DND-41 (cell line): ENCODE data around the gene MYO5C.

ENCODE experiments used
- ATAC-seq: fragments of 200-7000 bp; cut with Tn5 transposase; 3 replicates; pipeline ENCODE4 v1.9.1; 2021; ENCODE audit warnings: low read depth; ENCODE audit not compliant: insufficient read depth
- DNase-seq: peaks from one replicate; pipeline ENCODE4 v3.0.0-alpha.2; 2020
- H2AFZ ChIP-seq: 2 replicates; pipeline ENCODE4 v1.6.0; 2012; ENCODE audit warnings: low read depth, low read length
- H3K27ac ChIP-seq: 2 replicates; pipeline ENCODE4 v1.5.1; 2012; ENCODE audit warnings: low read length, inconsistent platforms
- H3K27me3 ChIP-seq: fragments of 200-600 bp; sonication (generic); 2 replicates; pipeline ENCODE4 v1.6.0; 2012; ENCODE audit warnings: low read length, mild to moderate bottlenecking, inconsistent platforms; ENCODE audit not compliant: insufficient read depth, poor library complexity
- H3K36me3 ChIP-seq: 2 replicates; pipeline ENCODE4 v1.5.1; 2012; ENCODE audit warnings: low read length, inconsistent platforms; ENCODE audit not compliant: insufficient read depth
- H3K4me1 ChIP-seq: 2 replicates; pipeline ENCODE4 v1.5.1; 2012; ENCODE audit warnings: mild to moderate bottlenecking, low read length; ENCODE audit not compliant: insufficient read depth
- H3K4me2 ChIP-seq: 2 replicates; pipeline ENCODE4 v1.6.0; 2012; ENCODE audit warnings: mild to moderate bottlenecking, moderate library complexity, low read length, inconsistent platforms; ENCODE audit not compliant: insufficient read depth
- H3K4me3 ChIP-seq, 2 experiments: fragments of 200-600 bp in 1 of 2; shearing (Covaris generic) in 1 of 2; 2 replicates each; pipeline ENCODE4 v1.5.1; 2012 to 2016; ENCODE audit warnings: inconsistent platforms in 2 of 2, low read length in 2 of 2, mild to moderate bottlenecking in 2 of 2, low read depth in 1 of 2, moderate library complexity in 1 of 2
- H3K79me2 ChIP-seq: 2 replicates; pipeline ENCODE4 v1.6.0; 2012; ENCODE audit warnings: low read length, inconsistent platforms; ENCODE audit not compliant: insufficient read depth
- H3K9ac ChIP-seq: 2 replicates; pipeline ENCODE4 v1.6.0; 2012; ENCODE audit warnings: low read depth, mild to moderate bottlenecking, inconsistent platforms, low read length, moderate library complexity
- H3K9me3 ChIP-seq: 2 replicates; pipeline ENCODE4 v1.5.1; 2012; ENCODE audit warnings: low read length, moderate library complexity, mild to moderate bottlenecking, inconsistent platforms; ENCODE audit not compliant: insufficient read depth, severe bottlenecking
- H4K20me1 ChIP-seq: 2 replicates; pipeline ENCODE4 v1.6.0; 2012; ENCODE audit warnings: low read length; ENCODE audit not compliant: insufficient read depth
- EZH2 ChIP-seq: IDR thresholded peaks from 3 replicates; pipeline ENCODE4 v1.6.1; 2012; ENCODE audit warnings: borderline replicate concordance, low read depth, mild to moderate bottlenecking, moderate library complexity, low read length, inconsistent platforms; ENCODE audit not compliant: severe bottlenecking
- TF ChIP-seq, protein P1 (sequence below): IDR thresholded peaks from 2 replicates; pipeline ENCODE4 v1.5.1; 2012; ENCODE audit warnings: borderline replicate concordance, low read length, moderate library complexity, mild to moderate bottlenecking; ENCODE audit not compliant: poor library complexity, severe bottlenecking; ENCODE audit errors: extremely low read depth

MYO5C gene

DNA sequence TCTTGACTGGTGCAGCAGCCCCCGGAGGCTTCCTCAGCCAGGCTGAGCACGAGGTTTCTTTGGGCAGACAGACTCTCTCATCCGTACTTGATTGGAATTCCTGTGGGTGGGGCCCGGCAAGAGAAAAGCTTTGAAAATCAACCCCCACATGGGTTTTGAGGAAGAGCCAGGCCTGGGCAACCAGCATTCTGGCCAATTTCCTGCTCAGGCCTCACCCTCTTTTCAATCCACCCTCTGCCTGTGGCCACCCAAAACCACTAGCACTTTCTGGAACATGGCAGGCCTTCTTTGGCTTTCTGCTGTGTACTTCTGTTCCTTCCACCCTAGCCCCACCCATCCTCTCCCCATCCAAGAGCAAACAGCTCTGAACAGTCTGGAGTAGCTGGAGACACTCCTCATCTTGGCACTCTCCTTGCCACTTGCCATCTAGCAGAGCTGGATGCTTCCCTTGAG, 5.9 kb downstream of the MYO5C start:
- H4K20me1 ChIP-seq = no peaks in the 10 kb centered on the region
- no peaks in the 10 kb centered on the region for H3K27me3 ChIP-seq
- H3K4me3 ChIP-seq = no peak overlapping the region
- no peak for DNase-seq
- H3K4me1 ChIP-seq = no peaks in the 10 kb centered on the region
- no peak overlapping the region for H3K27ac ChIP-seq
- H3K9me3 ChIP-seq = no peaks in the 10 kb centered on the region
- no peaks in the 10 kb centered on the region for H3K79me2 ChIP-seq
- TF ChIP-seq, protein P1, sequence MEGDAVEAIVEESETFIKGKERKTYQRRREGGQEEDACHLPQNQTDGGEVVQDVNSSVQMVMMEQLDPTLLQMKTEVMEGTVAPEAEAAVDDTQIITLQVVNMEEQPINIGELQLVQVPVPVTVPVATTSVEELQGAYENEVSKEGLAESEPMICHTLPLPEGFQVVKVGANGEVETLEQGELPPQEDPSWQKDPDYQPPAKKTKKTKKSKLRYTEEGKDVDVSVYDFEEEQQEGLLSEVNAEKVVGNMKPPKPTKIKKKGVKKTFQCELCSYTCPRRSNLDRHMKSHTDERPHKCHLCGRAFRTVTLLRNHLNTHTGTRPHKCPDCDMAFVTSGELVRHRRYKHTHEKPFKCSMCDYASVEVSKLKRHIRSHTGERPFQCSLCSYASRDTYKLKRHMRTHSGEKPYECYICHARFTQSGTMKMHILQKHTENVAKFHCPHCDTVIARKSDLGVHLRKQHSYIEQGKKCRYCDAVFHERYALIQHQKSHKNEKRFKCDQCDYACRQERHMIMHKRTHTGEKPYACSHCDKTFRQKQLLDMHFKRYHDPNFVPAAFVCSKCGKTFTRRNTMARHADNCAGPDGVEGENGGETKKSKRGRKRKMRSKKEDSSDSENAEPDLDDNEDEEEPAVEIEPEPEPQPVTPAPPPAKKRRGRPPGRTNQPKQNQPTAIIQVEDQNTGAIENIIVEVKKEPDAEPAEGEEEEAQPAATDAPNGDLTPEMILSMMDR = no peak
- H2AFZ ChIP-seq = no peak overlapping the region
- no peak overlapping the region for H3K9ac ChIP-seq
- ATAC-seq = no peak
- no peak overlapping the region for H3K4me2 ChIP-seq
- H3K36me3 ChIP-seq = no peaks in the 10 kb centered on the region

DNA sequence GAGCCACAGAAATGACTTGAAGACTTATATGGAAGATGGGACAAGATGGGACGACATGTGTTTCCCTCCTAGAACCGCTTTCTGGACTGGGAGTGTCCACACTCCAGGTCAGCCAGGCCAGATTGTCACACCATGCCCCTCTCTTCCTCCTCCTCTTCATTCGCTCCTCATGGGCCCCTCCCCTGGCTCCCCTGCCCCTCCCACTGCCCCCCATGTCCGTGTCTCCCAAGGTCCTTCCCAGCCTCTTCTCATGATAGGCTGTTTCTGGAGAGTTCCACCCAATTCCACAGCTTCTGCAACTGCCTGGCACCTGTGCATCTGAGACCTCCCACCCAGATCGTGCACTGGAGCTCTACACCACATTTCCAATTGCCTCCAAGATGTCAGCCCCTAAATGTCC, 6.6 kb downstream of the MYO5C start:
- H3K79me2 ChIP-seq = no peaks in the 10 kb centered on the region
- H3K27ac ChIP-seq = no peak overlapping the region
- no peaks in the 10 kb centered on the region for H3K36me3 ChIP-seq
- no peak for TF ChIP-seq EZH2
- TF ChIP-seq, protein P1 = no peak
- H3K27me3 ChIP-seq = no peaks in the 10 kb centered on the region
- no peak overlapping the region for H2AFZ ChIP-seq
- H3K9me3 ChIP-seq = no peaks in the 10 kb centered on the region
- no peak overlapping the region for H3K4me2 ChIP-seq
- DNase-seq (no peak), ATAC-seq (no peak)
- H3K4me1 ChIP-seq = no peaks in the 10 kb centered on the region
- no peak overlapping the region for H3K4me3 ChIP-seq
- H3K9ac ChIP-seq = no peak overlapping the region
- H4K20me1 ChIP-seq = no peaks in the 10 kb centered on the region

DNA sequence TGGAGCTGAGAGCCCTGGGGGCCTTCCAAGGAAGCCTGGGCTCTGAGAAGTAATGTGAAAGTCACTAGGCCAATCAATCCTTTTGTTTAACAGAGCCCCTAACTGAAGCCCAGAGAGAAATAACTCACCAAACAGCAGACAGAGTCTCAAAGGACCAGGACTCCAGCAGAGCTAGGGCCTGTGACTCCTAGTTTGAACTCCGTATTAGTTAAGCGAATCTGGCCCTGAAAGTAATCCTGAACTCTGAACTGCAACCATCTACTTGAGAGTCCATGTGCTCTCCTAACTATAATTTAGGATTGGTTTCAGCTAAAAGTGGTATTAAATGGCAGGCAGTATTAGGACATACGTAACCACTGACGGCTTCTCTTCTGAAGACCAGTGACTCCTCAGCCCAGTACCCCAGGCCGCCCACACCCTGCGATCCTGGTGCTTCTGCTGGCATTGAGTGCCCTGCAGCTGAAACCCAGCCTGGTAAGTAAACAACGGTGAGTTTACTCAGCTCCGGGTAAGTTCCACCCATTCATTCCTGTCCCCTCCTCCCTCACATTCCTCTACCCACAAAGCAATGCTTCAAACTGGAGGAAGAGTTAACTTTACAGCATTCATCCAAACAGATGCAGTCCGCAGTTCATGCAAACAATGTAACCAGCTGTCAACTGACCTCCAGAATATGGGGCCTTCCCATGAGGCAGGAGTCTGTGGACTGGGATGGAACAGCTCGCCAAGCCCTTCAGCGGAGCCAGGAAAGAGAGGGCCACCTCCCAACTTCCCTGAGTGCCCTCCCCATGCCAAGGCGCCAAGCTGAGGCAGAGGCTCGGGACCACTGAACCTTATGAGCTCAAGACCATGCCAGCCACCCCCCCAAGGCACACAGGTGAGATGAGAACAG, 7.3 kb downstream of the MYO5C start:
- Histone ChIP-seq H3K9ac (no peak overlapping the region), H3K36me3 (no peaks in the 10 kb centered on the region), H3K4me1 (no peaks in the 10 kb centered on the region), H3K9me3 (no peaks in the 10 kb centered on the region), H3K4me3 (no peak overlapping the region), H3K27ac (no peak overlapping the region), H4K20me1 (no peaks in the 10 kb centered on the region), H3K27me3 (no peaks in the 10 kb centered on the region), H2AFZ (no peak overlapping the region), H3K4me2 (no peak overlapping the region), H3K79me2 (no peaks in the 10 kb centered on the region)
- DNase-seq = no peak
- no peak for TF ChIP-seq EZH2
- TF ChIP-seq, protein P1 = no peak
- ATAC-seq = no peak
